Upper lobe of right lung (tissue), 1 donor: ENCODE data around the gene USP20. TPM values are rescaled to one million over a fixed set of nuclear protein-coding genes. Genes with fewer than 3 reads are reported as not detected.

Experiments used
- ATAC-seq: fragments of 200-7000 bp; cut with Tn5 transposase; one replicate; pipeline ENCODE4 v1.9.1; 2020; ENCODE audit warnings: mild to moderate bottlenecking, moderate library complexity
- DNase-seq: peaks from one replicate; pipeline ENCODE4 v3.0.0-alpha.2; 2020
- H3K27ac ChIP-seq: fragments of 200-600 bp; one replicate; pipeline ENCODE4 v1.8.0; 2022
- H3K27me3 ChIP-seq: fragments of 200-600 bp; one replicate; pipeline ENCODE4 v1.8.0; 2022; ENCODE audit warnings: mild to moderate bottlenecking
- H3K36me3 ChIP-seq: fragments of 200-600 bp; one replicate; pipeline ENCODE4 v1.8.0; 2022
- H3K4me1 ChIP-seq: fragments of 200-600 bp; one replicate; pipeline ENCODE4 v1.8.0; 2022
- H3K4me3 ChIP-seq: fragments of 200-600 bp; one replicate; pipeline ENCODE4 v1.8.0; 2022; ENCODE audit warnings: mild to moderate bottlenecking
- H3K9me3 ChIP-seq: fragments of 200-600 bp; one replicate; pipeline ENCODE4 v1.8.0; 2022
- intact Hi-C: fragments of 100-400 bp; cut with DNase I; formaldehyde crosslinking; loops from one replicate; pipeline ENCODE4 v1.11.0; 2022
- total RNA-seq: library from RNA; stranded (reverse); fragmentation: NEBNext Ultra II Directional; extraction: Animal tissue kit (Norgen Biotek cat#: 25700); gene quantifications from one replicate; pipeline ENCODE4 v1.2.1, GENCODE V29; 2021
- TF ChIP-seq, protein P1 (sequence below): fragments of 200-600 bp; IDR thresholded peaks from one replicate; pipeline ENCODE4 v1.8.0; 2022; ENCODE audit warnings: antibody characterized with exemption
- donor health status: DM: no; HTN: yes; CAD: no; lungs with severe emphysema.

USP20 gene
- total RNA-seq, 1 donor from 2014 or later = 21.4 TPM

DNA sequence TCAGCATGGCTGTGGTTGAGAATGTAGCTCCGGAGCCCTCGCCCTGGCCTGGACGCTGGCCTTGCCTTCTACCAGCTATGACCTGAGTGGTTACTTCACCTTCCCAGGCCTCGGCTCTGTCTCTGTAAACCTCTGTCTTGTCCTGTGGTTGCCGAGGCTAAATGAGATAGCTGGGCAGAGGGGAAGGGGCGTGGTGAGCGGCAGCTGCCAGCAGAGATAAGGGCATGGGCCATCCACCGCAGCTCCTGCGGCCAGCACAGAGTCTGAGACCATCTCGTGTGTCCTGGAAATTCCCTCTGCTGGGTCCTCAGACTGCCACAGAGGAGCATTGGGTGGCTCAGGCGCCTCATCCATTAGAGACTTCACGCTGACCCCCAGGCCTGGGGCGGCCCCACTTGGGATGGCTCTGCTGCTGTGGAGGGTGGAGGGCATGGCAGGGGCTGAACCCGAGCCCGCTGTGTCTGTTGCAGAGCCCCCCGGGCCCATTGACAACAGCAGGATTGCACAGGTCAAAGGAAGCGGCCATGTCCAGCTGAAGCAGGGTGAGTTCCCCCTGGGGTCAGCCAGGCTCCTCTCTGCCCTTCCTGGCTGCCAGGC is 43.9 kb downstream of the USP20 start:
- intact Hi-C loops = no loop called here
- no peak for ATAC-seq
- H3K36me3 ChIP-seq = peaks cover 67% of the 10 kb centered on the region
- TF ChIP-seq, protein P1, sequence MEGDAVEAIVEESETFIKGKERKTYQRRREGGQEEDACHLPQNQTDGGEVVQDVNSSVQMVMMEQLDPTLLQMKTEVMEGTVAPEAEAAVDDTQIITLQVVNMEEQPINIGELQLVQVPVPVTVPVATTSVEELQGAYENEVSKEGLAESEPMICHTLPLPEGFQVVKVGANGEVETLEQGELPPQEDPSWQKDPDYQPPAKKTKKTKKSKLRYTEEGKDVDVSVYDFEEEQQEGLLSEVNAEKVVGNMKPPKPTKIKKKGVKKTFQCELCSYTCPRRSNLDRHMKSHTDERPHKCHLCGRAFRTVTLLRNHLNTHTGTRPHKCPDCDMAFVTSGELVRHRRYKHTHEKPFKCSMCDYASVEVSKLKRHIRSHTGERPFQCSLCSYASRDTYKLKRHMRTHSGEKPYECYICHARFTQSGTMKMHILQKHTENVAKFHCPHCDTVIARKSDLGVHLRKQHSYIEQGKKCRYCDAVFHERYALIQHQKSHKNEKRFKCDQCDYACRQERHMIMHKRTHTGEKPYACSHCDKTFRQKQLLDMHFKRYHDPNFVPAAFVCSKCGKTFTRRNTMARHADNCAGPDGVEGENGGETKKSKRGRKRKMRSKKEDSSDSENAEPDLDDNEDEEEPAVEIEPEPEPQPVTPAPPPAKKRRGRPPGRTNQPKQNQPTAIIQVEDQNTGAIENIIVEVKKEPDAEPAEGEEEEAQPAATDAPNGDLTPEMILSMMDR = no peak
- H3K27ac ChIP-seq = no peak overlapping the region
- H3K9me3 ChIP-seq = no peaks in the 10 kb centered on the region
- no peak overlapping the region for H3K4me3 ChIP-seq
- no peak for DNase-seq
- H3K4me1 ChIP-seq = peaks cover 5% of the 10 kb centered on the region
- no peaks in the 10 kb centered on the region for H3K27me3 ChIP-seq

DNA sequence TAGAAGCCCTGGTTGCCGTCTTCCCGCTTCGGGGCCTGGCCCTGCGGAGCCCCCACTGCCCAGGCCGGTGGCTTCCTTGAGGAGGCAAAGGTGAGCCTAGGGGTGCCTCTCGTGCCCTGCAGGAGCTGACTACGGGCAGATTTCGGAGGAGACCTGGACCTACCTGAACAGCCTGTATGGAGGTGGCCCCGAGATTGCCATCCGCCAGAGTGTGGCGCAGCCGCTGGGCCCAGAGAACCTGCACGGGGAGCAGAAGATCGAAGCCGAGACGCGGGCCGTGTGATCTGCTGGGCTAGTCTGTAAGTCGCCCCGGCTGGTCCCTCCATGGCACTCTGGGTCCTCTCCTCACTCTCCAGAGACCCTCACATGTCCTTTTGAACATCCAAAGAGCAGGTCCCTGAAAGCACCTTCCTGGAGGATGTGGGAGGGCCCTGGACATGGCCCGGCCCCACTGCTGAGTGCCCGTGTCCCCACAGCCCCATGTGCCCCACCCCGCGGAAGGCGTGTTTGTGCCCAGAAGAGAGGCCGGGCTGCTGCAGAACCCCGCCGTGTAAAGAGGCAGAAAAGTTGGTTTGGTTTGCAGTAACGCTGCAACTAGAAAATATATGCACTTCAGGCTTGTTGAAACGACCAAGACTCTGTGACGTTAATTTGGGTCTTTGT is 44.9 kb downstream of the USP20 start:
- Histone ChIP-seq H3K4me1 (peaks cover 14% of the 10 kb centered on the region), H3K9me3 (no peaks in the 10 kb centered on the region), H3K36me3 (peaks cover 58% of the 10 kb centered on the region), H3K4me3 (no peak overlapping the region), H3K27me3 (no peaks in the 10 kb centered on the region), H3K27ac (no peak overlapping the region)
- DNase-seq (no peak), ATAC-seq (no peak)
- intact Hi-C loops = loop anchor here (10.0 kb wide), 1 partner anchor 165 kb away; the partner anchor contains the start of gene FNBP1
- TF ChIP-seq, protein P1 = no peak

- DNase-seq = no peak
- Histone ChIP-seq H3K27me3 (no peaks in the 10 kb centered on the region), H3K4me1 (peaks cover 20% of the 10 kb centered on the region), H3K27ac (no peak overlapping the region), H3K9me3 (no peaks in the 10 kb centered on the region), H3K4me3 (no peak overlapping the region), H3K36me3 (peaks cover 50% of the 10 kb centered on the region)
- TF ChIP-seq, protein P1 = no peak
- ATAC-seq = no peak
- intact Hi-C loops = loop anchor here (10.0 kb wide), 1 partner anchor 164 kb away; the partner anchor contains the start of gene FNBP1
Measured at GRCh38 chr9:129880654-129881546, 45.6 kb downstream of the USP20 start.

GRCh38 chr9:129881547-129882324 is 46.5 kb downstream of the USP20 start:
- DNase-seq (no peak), ATAC-seq (no peak)
- Histone ChIP-seq H3K4me1 (peaks cover 29% of the 10 kb centered on the region), H3K4me3 (no peak overlapping the region), H3K9me3 (no peaks in the 10 kb centered on the region), H3K27me3 (no peaks in the 10 kb centered on the region), H3K27ac (no peak overlapping the region), H3K36me3 (peaks cover 42% of the 10 kb centered on the region)
- TF ChIP-seq, protein P1 = no peak
- intact Hi-C loops = loop anchor here (10.0 kb wide), 1 partner anchor 163 kb away; the partner anchor contains the start of gene FNBP1
